GM18526 (cell line): Measurements from ENCODE around the gene ENPEP.

Experiments used
- POLR2A ChIP-seq: IDR thresholded peaks from 3 replicates; pipeline ENCODE4 v1.6.1; 2011; ENCODE audit not compliant: insufficient read length; ENCODE audit errors: extremely low read depth

The ENPEP gene

DNA sequence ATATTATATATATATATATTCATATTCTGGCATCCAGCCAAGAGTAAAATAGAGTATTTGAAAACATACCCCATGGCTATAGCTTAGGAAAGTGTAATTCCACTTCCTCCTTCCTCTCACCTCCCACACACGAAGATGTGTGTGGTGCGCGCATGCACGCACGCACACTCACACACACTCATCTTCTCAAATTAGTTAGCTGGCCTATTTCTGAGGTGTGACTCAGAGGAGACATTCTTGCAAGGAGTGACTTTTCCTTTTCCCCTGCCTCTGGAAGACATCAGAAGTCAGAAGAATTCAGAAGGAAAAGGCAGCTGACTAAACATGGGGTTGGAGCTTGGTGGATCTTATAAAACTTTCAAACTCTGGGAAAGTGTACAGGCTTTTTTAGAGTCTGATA is 8.8 kb downstream of the ENPEP start:
- no peak for TF ChIP-seq POLR2A

- no peak for TF ChIP-seq POLR2A
Observed at GRCh38 chr4:110485452-110485851, 9.5 kb downstream of the ENPEP start.

DNA sequence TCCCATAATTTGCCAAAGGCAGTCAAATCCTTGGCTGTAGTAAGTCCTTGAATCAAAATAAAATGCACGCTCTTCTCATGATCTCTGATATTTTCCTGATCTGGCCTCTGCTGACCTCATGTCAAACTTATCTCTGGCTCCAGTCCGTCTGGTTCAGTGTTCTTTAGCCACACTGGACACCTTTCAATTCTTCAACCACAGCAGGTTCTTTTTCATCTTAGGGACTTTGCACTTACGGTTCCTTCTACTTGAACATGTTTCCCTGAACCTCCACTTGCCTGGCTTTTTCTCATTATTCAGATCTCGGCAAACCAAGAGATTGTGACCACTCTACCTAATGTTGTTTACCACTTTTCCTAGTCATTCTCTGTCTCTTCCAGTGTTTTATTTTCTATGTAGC is 10.3 kb downstream of the ENPEP start:
- no peak for TF ChIP-seq POLR2A

DNA sequence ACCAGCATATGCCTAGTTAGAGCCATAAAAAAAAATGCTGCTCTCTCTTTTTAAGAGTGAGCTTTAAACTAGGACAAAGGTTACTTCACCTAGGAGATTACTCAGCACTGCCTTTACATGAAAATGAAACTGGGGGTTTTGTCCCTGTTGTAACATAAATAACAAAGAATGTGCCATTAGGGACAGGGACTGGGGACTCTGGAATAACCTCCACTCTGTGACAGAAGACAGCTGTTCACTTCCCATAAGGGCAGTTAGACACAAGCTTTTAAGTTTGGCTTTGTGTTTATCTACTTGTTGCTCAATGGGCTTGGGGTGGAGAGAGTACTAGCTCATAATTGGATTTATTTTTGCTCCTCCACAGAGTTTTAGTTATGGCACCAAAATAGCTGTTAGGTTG is 11.9 kb downstream of the ENPEP start:
- TF ChIP-seq POLR2A: no peak

DNA sequence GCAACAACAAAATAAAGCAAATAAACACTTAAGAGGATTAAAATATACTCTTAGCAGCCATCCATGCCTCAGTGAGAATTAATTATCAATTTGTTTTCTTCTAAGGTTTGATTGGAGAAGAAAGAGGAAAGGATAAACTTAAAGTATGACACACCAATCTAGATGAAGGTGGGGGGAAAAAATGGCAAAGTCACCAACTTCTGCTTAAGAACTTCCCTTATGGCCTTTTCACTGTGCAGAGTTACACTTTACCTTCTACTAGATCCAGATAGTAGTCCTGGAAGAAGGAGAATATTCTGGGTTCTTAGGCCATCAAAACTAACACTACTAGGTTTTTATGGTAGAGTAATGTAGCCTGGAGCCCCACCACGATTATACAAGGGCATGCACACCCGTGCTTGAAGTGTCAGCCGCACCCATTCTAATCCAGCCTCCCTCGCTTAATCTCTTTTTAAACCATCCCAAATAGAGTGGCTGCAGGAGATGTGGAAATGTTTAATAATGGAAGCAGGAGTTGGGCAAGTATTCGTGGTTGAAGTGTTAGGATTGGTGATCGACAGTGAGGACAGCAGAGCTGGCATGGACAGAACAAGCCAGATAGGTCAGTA is 14.1 kb downstream of the ENPEP start:
- TF ChIP-seq POLR2A: no peak

DNA sequence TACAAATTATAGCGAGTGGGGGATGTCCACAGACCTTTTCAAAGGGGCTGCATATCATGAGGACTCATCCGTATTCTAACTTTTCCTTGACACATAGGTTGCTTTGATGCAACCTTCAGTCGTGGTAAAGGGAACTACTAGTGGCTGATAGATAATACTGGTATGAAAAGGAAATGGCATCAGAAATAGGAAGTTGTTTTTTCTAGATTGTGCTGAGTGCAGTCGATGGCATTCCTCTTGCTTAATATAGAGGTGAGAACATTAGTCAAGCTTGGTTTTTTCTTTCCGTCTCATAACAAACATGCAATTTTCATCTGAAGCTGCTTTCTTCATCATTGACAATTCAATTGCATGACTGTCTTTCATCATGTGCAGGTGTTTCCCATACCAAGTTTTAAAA is 16.6 kb downstream of the ENPEP start:
- no peak for TF ChIP-seq POLR2A

DNA sequence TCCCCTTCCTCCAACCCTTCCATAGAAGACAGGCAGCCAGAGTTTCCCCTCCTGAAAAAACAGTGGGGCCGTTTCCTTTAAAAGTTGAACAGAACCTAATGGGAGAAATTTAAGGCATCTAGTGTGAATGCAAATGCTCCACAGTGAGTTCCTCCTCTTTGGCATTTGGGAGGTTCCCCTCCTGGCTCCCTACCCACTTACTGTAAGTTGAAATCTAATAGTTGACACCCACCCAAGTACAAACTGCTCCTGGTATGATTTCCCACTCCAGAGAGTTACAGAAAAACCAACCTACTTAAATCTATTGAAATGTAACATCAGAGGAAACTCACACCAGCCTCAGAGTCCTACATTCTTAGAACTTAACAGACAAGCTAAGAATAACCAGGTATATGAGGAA is 17.6 kb downstream of the ENPEP start:
- TF ChIP-seq POLR2A: no peak

DNA sequence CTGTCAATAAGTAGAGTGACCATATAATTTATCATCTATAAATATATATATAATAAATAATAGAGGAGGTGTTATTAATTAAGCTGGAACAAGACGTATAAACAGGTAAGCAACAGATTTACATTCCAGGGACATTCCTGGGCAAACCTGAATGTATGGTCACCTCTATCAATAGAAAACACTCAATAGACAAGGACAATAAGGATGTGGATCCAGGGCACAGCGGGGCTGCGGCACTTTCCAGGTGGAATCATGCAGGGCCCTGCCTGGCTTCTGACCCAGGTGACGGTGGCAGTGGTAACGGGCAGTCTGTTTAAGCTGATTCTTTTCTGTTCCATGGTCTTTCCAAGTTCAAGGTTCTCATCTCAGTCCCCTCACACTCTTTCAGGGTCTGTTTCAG is 22.5 kb downstream of the ENPEP start:
- TF ChIP-seq POLR2A: no peak

GRCh38 chr4:110499126-110499525 is 23.2 kb downstream of the ENPEP start:
- no peak for TF ChIP-seq POLR2A

GRCh38 chr4:110501826-110502225 is 25.9 kb downstream of the ENPEP start:
- TF ChIP-seq POLR2A: no peak

DNA sequence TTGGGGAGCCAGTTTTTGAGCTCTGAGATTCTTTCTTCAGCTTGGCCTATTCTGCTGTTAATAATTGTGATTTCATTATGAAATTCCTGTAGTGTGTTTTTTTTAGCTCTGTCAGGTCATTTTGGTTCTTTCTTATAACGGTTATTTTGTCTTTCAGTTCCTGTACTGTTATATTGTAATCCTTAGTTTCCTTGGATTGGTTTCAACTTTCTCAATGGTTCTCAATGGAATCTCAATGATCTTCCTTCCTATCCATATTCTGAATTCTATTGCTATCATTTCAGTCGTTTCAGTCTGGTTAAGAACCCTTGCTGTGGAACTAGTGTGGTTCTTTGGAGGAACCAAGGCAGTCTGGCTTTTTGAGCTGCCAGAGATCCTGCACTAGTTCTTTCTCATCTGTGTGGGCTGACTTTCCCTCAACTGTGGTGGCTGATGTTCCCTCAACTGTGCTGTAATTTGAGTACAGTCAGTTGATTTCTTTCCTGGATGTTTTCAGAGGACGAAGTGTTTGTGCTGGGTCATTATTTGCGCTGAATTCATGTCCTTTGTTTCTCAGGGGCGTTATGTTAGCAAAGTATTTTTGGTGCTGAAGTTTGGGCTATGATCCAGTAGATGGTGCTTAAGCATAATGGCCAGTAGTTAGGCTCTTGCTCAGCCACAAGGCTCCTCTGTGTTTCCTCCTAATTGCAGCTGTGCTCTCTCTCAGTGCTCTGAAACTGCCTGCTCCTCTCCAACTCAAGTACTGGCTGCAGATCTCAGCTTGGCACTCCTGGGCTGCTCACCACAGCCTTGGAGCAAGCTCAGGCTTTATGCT is 27.5 kb downstream of the ENPEP start:
- TF ChIP-seq POLR2A: no peak

DNA sequence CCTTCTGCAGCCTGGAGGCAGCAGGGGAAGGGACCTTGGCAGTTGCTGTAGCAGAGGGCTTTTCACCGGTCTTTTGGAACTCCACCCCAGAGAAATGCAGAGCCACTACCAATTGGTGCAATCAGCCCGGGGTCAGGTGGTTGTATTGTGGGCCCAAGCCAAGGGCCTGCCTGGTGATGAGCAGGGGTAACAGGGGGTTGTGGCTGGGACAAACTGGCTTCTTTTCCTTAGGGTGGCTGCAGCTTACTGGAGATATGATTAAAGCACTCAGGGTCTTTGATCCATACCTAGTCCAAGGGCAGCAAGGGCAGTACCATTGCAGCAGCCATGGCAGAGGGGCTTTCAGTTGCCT is 28.1 kb downstream of the ENPEP start:
- no peak for TF ChIP-seq POLR2A

DNA sequence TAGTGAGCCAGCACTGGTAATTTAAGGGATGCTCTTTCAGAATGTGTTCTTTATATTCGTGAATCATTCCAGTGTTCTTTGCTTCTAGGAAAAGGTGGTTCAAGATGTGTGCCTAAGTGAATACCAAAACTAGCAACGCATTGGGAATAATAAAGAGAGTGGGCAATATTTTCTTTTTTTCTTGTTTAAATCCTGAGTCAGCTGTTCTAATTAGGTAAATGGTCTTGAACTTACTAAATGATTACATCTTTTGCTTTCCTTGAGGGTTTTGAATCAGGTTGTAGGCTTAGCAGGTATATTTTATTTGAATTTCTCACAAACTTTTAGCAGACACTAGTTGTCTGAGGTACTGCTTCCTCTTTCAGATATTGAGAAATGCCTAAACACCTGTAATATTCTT is 29.5 kb downstream of the ENPEP start:
- TF ChIP-seq POLR2A: no peak

GRCh38 chr4:110508827-110509710 is 33.1 kb downstream of the ENPEP start:
- TF ChIP-seq POLR2A: no peak

GRCh38 chr4:110510277-110510676 is 34.3 kb downstream of the ENPEP start:
- no peak for TF ChIP-seq POLR2A
